ENCODE data around the gene RUFY2.

RUFY2 gene

DNA sequence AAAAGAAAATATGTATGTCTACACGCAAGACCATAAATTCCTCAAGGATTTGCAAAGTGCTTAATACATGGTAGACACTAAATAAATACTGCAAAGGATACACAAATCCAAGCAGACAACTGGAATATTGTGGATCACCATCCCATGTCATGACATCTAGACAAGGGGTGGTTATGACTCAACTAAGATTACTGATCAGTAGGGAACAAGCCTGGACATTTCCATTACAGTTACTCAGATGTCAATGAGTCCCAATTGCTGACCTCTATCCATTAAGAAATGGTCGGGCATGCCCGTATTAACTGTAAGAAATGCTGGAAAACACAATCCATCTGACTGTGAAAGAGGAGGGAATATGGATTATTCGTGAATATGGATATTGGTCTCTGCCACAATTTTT lies 27.6 kb upstream of the RUFY2 start:
- no peak for DNase-seq
- Histone ChIP-seq H3K4me3 (ENCODE audit: low read depth, low read length) (no peak overlapping the region), H3K27me3 (no peaks in the 10 kb centered on the region), H3K36me3 (peaks cover 43% of the 10 kb centered on the region), H3K9me3 (no peaks in the 10 kb centered on the region), H3K4me1 (no peaks in the 10 kb centered on the region)
- TF ChIP-seq, protein P1, sequence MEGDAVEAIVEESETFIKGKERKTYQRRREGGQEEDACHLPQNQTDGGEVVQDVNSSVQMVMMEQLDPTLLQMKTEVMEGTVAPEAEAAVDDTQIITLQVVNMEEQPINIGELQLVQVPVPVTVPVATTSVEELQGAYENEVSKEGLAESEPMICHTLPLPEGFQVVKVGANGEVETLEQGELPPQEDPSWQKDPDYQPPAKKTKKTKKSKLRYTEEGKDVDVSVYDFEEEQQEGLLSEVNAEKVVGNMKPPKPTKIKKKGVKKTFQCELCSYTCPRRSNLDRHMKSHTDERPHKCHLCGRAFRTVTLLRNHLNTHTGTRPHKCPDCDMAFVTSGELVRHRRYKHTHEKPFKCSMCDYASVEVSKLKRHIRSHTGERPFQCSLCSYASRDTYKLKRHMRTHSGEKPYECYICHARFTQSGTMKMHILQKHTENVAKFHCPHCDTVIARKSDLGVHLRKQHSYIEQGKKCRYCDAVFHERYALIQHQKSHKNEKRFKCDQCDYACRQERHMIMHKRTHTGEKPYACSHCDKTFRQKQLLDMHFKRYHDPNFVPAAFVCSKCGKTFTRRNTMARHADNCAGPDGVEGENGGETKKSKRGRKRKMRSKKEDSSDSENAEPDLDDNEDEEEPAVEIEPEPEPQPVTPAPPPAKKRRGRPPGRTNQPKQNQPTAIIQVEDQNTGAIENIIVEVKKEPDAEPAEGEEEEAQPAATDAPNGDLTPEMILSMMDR (IDR thresholded peaks at IDR 0.05; ENCODE audit: low read depth, low read length) = no peak

DNA sequence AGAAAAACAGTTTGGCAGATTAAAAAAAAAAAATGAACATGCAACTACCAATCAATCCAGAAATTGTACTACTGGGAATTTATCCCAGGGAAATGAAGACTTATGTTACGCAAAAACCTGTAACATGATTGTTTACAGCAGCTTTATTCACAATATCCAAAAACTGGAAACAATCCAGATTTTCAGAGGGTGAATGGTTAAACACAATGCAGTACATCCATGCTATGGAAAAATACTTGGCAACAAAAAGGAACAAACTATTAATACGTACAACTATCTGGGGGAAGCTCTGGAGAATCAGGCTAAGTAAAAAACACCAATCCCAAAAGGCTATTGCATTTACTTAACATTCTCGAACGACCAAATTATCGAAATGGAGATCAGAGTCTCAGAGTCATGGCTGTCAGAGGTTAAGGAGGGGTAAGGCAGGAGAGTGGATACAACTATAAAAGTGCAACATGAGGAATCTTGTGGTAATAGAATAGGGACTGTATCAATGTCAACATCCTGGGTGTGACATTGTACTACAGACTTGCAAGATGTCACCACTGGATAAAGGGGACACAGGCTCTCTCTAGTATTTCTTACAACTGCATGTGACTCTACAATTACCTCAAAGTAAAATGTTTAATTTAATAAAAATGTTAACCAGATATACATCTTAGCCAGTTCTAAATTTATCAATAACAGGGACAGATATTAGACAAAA lies 21.5 kb upstream of the RUFY2 start:
- DNase-seq = no peak
- TF ChIP-seq, protein P1 (IDR thresholded peaks at IDR 0.05; ENCODE audit: low read depth, low read length) = no peak
- Histone ChIP-seq H3K36me3 (peaks cover 27% of the 10 kb centered on the region), H3K4me1 (no peaks in the 10 kb centered on the region), H3K9me3 (no peaks in the 10 kb centered on the region), H3K27me3 (no peaks in the 10 kb centered on the region), H3K4me3 (ENCODE audit: low read depth, low read length) (no peak overlapping the region)

DNA sequence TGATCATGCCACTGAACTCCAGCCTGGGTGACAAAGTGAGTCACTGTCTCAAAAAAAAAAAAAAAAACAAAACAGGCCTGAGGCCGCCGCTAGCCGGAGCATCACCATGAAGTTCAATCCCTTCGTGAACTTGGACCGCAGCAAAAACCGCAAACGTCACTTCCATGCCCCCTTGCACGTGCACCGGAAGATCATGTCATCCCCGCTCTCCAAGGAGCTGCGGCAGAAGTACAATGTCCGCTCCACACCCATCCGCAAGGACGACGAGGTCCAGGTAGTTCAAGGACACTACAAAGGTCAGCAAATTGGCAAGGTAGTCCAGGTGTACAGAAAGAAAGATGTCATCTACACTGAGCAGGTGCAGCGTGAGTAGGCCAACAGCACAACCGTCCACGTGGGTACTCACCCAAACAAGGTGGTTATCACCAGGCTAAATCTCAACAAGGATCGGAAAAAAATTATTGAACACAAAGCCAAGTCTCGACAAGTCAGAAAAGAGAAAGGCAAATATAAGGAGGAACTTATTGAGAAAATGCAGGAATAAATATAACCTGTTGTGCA lies 17.5 kb upstream of the RUFY2 start:
- no peaks in the 10 kb centered on the region for H3K27me3 ChIP-seq
- H3K9me3 ChIP-seq = no peaks in the 10 kb centered on the region
- TF ChIP-seq, protein P1 (IDR thresholded peaks at IDR 0.05; ENCODE audit: low read depth, low read length) = no peak
- H3K36me3 ChIP-seq = peaks cover 32% of the 10 kb centered on the region
- no peak overlapping the region for H3K4me3 ChIP-seq (ENCODE audit: low read depth, low read length)
- DNase-seq = no peak
- H3K4me1 ChIP-seq = no peaks in the 10 kb centered on the region

DNA sequence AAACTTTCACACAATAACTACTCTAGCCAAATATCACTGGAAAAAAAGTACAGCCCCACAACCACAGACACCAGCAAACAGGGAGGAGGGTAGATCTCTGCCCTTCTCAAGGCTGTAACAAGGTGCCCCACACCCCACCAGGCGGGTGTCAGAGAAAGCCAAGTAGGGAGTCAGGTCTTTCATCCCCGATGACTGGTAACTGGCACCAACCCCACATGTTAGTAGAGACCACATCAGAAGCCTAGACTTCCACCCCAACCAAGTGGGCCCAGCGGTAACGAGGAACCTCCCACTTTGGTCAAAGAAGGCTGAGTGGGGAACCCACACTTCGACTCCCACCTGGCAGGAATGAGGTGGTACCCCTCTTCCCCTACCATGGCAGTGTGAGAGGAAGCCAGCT lies 16.4 kb upstream of the RUFY2 start:
- H3K36me3 ChIP-seq = peaks cover 37% of the 10 kb centered on the region
- no peak for DNase-seq
- TF ChIP-seq, protein P1 (IDR thresholded peaks at IDR 0.05; ENCODE audit: low read depth, low read length) = no peak
- H3K27me3 ChIP-seq = no peaks in the 10 kb centered on the region
- H3K9me3 ChIP-seq = no peaks in the 10 kb centered on the region
- H3K4me1 ChIP-seq = no peaks in the 10 kb centered on the region
- H3K4me3 ChIP-seq (ENCODE audit: low read depth, low read length) = no peak overlapping the region

DNA sequence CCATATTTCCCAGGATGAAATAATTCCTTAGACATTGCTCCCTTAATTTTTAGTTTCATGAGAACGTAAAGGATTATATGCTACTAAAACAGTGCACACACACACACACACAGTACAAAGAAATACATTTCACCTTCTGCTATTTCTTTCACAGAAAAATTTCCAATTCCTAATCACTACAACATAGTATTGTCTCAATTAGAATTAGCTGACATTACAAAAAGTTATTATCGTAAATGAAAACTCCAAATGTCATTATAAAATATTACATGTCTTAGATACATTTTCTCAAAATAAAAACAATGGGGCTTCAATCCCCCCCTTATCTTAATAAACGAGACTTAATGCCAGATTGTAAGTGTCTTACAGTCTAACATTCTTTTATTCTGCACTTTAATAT lies 12.3 kb upstream of the RUFY2 start:
- Histone ChIP-seq H3K4me1 (no peaks in the 10 kb centered on the region), H3K27me3 (no peaks in the 10 kb centered on the region), H3K9me3 (no peaks in the 10 kb centered on the region), H3K36me3 (peaks cover 46% of the 10 kb centered on the region), H3K4me3 (ENCODE audit: low read depth, low read length) (no peak overlapping the region)
- TF ChIP-seq, protein P1 (IDR thresholded peaks at IDR 0.05; ENCODE audit: low read depth, low read length) = no peak
- no peak for DNase-seq

DNA sequence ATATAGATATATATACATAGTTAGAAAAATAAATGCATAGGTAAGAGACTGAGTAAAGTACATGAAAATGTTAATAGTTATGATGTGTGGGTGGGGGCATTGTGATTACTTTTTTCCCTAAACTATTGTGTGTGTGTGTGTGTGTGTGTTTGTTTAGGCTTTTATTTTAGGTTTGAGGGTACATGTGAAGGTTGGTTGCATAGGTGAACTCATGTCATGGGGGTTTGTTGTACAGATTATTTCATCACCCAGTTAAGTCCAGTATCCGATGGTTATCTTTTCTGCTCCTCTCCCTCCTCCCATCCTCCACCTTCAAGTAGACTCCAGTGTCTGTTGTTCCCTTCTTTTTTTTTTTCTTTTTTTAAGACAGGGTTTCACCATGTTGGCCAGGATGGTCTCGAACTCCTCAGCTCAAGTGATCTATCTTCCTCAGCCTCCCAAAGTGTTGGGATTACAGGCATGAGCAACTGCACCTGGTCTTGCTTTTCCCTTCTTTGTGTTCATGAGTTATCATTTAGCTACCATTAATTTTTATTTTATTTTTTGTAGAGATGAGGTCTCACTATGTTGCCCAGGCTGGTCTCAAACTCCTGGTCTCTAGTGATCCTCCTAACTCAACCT lies 1.9 kb upstream of the RUFY2 start:
- Histone ChIP-seq H3K36me3 (no peaks in the 10 kb centered on the region), H3K4me1 (no peaks in the 10 kb centered on the region), H3K27me3 (no peaks in the 10 kb centered on the region), H3K4me3 (ENCODE audit: low read depth, low read length) (no peak overlapping the region), H3K9me3 (no peaks in the 10 kb centered on the region)
- TF ChIP-seq, protein P1 (IDR thresholded peaks at IDR 0.05; ENCODE audit: low read depth, low read length) = no peak
- DNase-seq = no peak
